KMS-11 (cell line): ENCODE results near the gene ALOXE3.

Source experiments
- H2AFZ ChIP-seq: fragments of 200-600 bp; sonication (generic); 2 replicates; pipeline ENCODE4 v1.6.1; 2016; ENCODE audit warnings: antibody characterized with exemption, mixed run types, low read depth
- H3K27ac ChIP-seq: fragments of 200-600 bp; sonication (generic); 2 replicates; pipeline ENCODE4 v1.6.1; 2016; ENCODE audit warnings: mild to moderate bottlenecking, mixed run types
- H3K27me3 ChIP-seq: fragments of 200-600 bp; sonication (generic); 2 replicates; pipeline ENCODE4 v1.6.1; 2017; ENCODE audit warnings: mild to moderate bottlenecking, low read depth, mixed run types, moderate library complexity; ENCODE audit not compliant: insufficient read depth
- H3K36me3 ChIP-seq: fragments of 200-600 bp; sonication (generic); 2 replicates; pipeline ENCODE4 v1.6.1; 2017; ENCODE audit warnings: mild to moderate bottlenecking, mixed run types; ENCODE audit not compliant: insufficient read depth
- H3K4me1 ChIP-seq: fragments of 200-600 bp; sonication (generic); 2 replicates; pipeline ENCODE4 v1.6.1; 2016; ENCODE audit warnings: mild to moderate bottlenecking, low read depth, mixed run types; ENCODE audit not compliant: poor library complexity, severe bottlenecking
- H3K4me2 ChIP-seq: fragments of 200-600 bp; sonication (generic); 2 replicates; pipeline ENCODE4 v1.7.0; 2016; ENCODE audit warnings: mild to moderate bottlenecking, mixed run types
- H3K4me3 ChIP-seq: fragments of 200-600 bp; sonication (generic); IDR thresholded peaks from 2 replicates; pipeline ENCODE4 v1.6.1; 2017; ENCODE audit warnings: low read depth, low read length, mixed read lengths; ENCODE audit not compliant: insufficient read depth
- H3K79me2 ChIP-seq: fragments of 200-600 bp; sonication (generic); 2 replicates; pipeline ENCODE4 v1.6.1; 2016; ENCODE audit warnings: low read depth, mixed run types; ENCODE audit not compliant: insufficient read depth
- H3K9ac ChIP-seq: fragments of 200-600 bp; sonication (generic); 2 replicates; pipeline ENCODE4 v1.6.1; 2016; ENCODE audit warnings: mild to moderate bottlenecking, mixed run types
- H4K20me1 ChIP-seq: fragments of 200-600 bp; sonication (generic); 2 replicates; pipeline ENCODE4 v1.6.1; 2016; ENCODE audit warnings: mild to moderate bottlenecking, mixed run types; ENCODE audit not compliant: insufficient read depth
- CTCF ChIP-seq: fragments of 200-600 bp; sonication (generic); conservative IDR thresholded peaks from 2 replicates; pipeline ENCODE4 v1.6.1; 2017; ENCODE audit warnings: low read depth, mild to moderate bottlenecking, antibody characterized with exemption, low read length, moderate library complexity, mixed read lengths

The ALOXE3 gene

GRCh38 chr17:8122422-8122923, 4.2 kb upstream of the ALOXE3 start:
- Histone ChIP-seq H2AFZ (no peak overlapping the region; the same call in 1 of the 2 replicates), H3K4me1 (no peaks in the 10 kb centered on the region), H3K27ac (no peak overlapping the region)

GRCh38 chr17:8121681-8122421, 3.5 kb upstream of the ALOXE3 start:
- H4K20me1 ChIP-seq = no peaks in the 10 kb centered on the region
- H3K27ac ChIP-seq = no peak overlapping the region
- TF ChIP-seq CTCF = no peak
- H3K9ac ChIP-seq = no peak overlapping the region
- no peaks in the 10 kb centered on the region for H3K27me3 ChIP-seq
- no peak overlapping the region for H3K4me2 ChIP-seq
- H2AFZ ChIP-seq = no peak overlapping the region; the same call in 1 of the 2 replicates
- H3K79me2 ChIP-seq = no peaks in the 10 kb centered on the region
- H3K4me3 ChIP-seq = no peak overlapping the region
- no peaks in the 10 kb centered on the region for H3K4me1 ChIP-seq
- H3K36me3 ChIP-seq = no peaks in the 10 kb centered on the region

More at GRCh38 chr17:8122422-8122923, 4.2 kb upstream of the ALOXE3 start:
- Histone ChIP-seq H4K20me1 (no peaks in the 10 kb centered on the region), H3K79me2 (no peaks in the 10 kb centered on the region), H3K36me3 (no peaks in the 10 kb centered on the region), H3K4me3 (no peak overlapping the region), H3K9ac (no peak overlapping the region), H3K4me2 (0 out of 2 replicates have a peak overlapping the region, but pooled peaks have one; percentile 29), H3K27me3 (no peaks in the 10 kb centered on the region)
- TF ChIP-seq CTCF = no peak

GRCh38 chr17:8121407-8121680, 3.0 kb upstream of the ALOXE3 start:
- TF ChIP-seq CTCF = no peak
- Histone ChIP-seq H3K27me3 (no peaks in the 10 kb centered on the region), H3K4me1 (no peaks in the 10 kb centered on the region), H3K27ac (no peak overlapping the region), H3K36me3 (no peaks in the 10 kb centered on the region), H3K9ac (no peak overlapping the region), H4K20me1 (no peaks in the 10 kb centered on the region), H3K4me3 (no peak overlapping the region), H3K4me2 (no peak overlapping the region), H2AFZ (no peak overlapping the region), H3K79me2 (no peaks in the 10 kb centered on the region)

GRCh38 chr17:8120520-8121406, 2.4 kb upstream of the ALOXE3 start:
- no peaks in the 10 kb centered on the region for H3K79me2 ChIP-seq
- H3K36me3 ChIP-seq = no peaks in the 10 kb centered on the region
- H3K4me2 ChIP-seq = peak overlapping the region; percentile 42; the same call in 1 of the 2 replicates
- no peaks in the 10 kb centered on the region for H4K20me1 ChIP-seq
- no peaks in the 10 kb centered on the region for H3K27me3 ChIP-seq
- peak overlapping the region; percentile 33; the same call in 1 of the 2 replicates for H3K27ac ChIP-seq
- H3K4me1 ChIP-seq = no peaks in the 10 kb centered on the region
- TF ChIP-seq CTCF = no peak
- 0 out of 2 replicates have a peak overlapping the region, but pooled peaks have one; percentile 2 for H3K9ac ChIP-seq
- no peak overlapping the region for H3K4me3 ChIP-seq
- H2AFZ ChIP-seq = peak overlapping the region; percentile 30; the same call in 1 of the 2 replicates
